ENCODE measurements around the gene EPS8.

DNA sequence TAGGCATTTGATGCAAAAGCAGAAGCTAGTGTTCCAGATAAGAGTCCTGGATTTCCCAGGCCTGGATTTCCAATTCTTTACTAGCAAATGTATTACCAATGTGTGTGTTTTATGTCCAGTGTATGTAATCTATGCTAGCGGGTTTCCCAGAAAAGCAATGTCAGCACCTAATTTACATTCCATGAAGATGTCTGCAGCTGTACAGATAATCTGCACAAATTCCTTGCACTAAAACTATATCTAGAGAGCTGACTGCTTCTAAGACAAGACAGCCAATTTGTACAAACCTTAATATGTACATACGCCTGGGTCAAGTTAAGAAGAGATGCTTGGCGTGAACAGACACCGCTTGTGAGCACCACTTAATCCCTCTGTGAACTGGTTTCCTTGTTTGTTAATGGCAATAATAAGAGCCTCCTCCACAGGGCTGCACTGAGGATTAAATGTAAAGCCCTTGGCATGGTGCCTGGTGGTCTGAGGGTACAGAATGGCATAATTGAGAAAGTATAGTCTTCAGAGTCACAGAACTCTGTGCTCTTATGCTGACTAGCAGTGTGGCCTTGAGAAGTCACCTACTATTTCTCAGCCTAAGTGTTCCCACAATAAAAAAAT, 185.6 kb downstream of the EPS8 start:
- TF ChIP-seq POLR2AphosphoS5 (IDR thresholded peaks at IDR 0.05; ENCODE audit: low read depth, low read length): no peak
- TF ChIP-seq SIN3A (IDR thresholded peaks at IDR 0.05; ENCODE audit: borderline replicate concordance, insufficient read depth, low read length): no peak
- TF ChIP-seq, protein P1, sequence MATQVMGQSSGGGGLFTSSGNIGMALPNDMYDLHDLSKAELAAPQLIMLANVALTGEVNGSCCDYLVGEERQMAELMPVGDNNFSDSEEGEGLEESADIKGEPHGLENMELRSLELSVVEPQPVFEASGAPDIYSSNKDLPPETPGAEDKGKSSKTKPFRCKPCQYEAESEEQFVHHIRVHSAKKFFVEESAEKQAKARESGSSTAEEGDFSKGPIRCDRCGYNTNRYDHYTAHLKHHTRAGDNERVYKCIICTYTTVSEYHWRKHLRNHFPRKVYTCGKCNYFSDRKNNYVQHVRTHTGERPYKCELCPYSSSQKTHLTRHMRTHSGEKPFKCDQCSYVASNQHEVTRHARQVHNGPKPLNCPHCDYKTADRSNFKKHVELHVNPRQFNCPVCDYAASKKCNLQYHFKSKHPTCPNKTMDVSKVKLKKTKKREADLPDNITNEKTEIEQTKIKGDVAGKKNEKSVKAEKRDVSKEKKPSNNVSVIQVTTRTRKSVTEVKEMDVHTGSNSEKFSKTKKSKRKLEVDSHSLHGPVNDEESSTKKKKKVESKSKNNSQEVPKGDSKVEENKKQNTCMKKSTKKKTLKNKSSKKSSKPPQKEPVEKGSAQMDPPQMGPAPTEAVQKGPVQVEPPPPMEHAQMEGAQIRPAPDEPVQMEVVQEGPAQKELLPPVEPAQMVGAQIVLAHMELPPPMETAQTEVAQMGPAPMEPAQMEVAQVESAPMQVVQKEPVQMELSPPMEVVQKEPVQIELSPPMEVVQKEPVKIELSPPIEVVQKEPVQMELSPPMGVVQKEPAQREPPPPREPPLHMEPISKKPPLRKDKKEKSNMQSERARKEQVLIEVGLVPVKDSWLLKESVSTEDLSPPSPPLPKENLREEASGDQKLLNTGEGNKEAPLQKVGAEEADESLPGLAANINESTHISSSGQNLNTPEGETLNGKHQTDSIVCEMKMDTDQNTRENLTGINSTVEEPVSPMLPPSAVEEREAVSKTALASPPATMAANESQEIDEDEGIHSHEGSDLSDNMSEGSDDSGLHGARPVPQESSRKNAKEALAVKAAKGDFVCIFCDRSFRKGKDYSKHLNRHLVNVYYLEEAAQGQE (IDR thresholded peaks at IDR 0.05; ENCODE audit: insufficient read depth in 1 of 2, low read depth in 2 of 2, low read length in 2 of 2): no peak
- TF ChIP-seq TAF1 (IDR thresholded peaks at IDR 0.05; ENCODE audit: borderline replicate concordance, insufficient read depth, low read length): no peak
- TF ChIP-seq FOXP2 (optimal IDR thresholded peaks at IDR 0.05; ENCODE audit: borderline replicate concordance, extremely low read depth, extremely low read length, insufficient read depth): no peak

Data from PFSK-1 (cell line).